ENCODE measurements around the gene C1QTNF5. TPM values are rescaled to one million over a fixed set of nuclear protein-coding genes. Genes with fewer than 3 reads are reported as not detected.

C1QTNF5 gene
- total RNA-seq, 1 donor, result 41.3 TPM

DNA sequence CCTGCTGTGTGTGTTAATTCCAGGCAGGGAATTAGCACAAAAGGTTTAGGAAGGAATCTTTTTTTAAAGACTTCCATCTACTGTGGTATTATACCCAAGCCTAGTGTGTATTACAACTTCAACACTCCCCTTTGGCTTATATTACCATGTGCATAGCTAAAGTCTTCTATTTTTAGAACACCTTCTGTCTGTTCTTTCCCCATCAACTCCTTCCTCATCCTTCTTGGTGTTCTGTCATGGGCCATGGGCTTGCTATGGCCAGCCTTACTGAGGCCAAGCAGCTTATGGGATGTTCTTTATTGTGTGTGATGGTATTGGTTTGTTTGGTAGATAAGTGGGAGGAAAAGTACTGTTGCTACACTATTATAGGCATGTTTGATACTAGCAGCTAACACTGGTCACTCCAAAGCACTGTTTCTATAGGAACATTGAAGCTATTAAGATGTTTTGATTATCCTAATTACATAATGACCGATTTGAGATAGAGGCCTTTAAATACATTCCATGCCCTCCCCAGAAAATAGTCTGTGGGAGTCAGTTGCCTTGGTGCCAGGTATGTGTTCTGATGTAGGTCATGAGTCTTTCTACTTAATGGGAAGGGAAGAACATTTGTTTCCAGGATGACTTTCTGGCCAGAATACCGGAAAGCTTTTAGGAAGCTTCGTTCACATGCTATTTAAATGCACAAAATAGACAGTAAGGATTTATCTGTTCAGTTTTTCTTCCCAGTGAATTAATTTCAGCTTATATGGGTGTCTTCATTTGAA, 40.3 kb downstream of the C1QTNF5 start:
- Histone ChIP-seq H2AFZ (ENCODE audit: low read length) (no peak overlapping the region), H3K79me2 (ENCODE audit: insufficient read depth, low read length) (no peaks in the 10 kb centered on the region), H3K4me3 (ENCODE audit: insufficient read depth, low read length) (no peak overlapping the region), H3K27me3 (ENCODE audit: insufficient read depth, low read length) (no peaks in the 10 kb centered on the region), H3K4me2 (ENCODE audit: insufficient read depth, low read length) (no peak overlapping the region), H4K20me1 (ENCODE audit: insufficient read depth, low read length) (no peaks in the 10 kb centered on the region), H3K4me1 (ENCODE audit: insufficient read depth, low read length) (peaks cover 2% of the 10 kb centered on the region), H3K36me3 (ENCODE audit: insufficient read depth, low read length) (peaks cover 71% of the 10 kb centered on the region), H3K9me3 (ENCODE audit: low read depth, low read length) (no peaks in the 10 kb centered on the region), H3K27ac (ENCODE audit: low read depth, low read length) (no peak overlapping the region)
- no peak for TF ChIP-seq CTCF (IDR thresholded peaks at IDR 0.05; ENCODE audit: extremely low read depth, low read depth, low read length)
- DNase-seq (ENCODE audit: insufficient read length, low spot score, missing footprints), result no peak

GRCh38 chr11:119299416-119299815, 41.3 kb downstream of the C1QTNF5 start:
- no peak overlapping the region for H3K27ac ChIP-seq (ENCODE audit: low read depth, low read length)

GRCh38 chr11:119298726-119299125, 42.0 kb downstream of the C1QTNF5 start:
- Histone ChIP-seq H3K27ac (ENCODE audit: low read depth, low read length) (no peak overlapping the region), H3K4me1 (ENCODE audit: insufficient read depth, low read length) (peaks cover 2% of the 10 kb centered on the region), H3K4me3 (ENCODE audit: insufficient read depth, low read length) (no peak overlapping the region), H3K4me2 (ENCODE audit: insufficient read depth, low read length) (no peak overlapping the region), H3K9me3 (ENCODE audit: low read depth, low read length) (no peaks in the 10 kb centered on the region), H3K36me3 (ENCODE audit: insufficient read depth, low read length) (peaks cover 62% of the 10 kb centered on the region), H4K20me1 (ENCODE audit: insufficient read depth, low read length) (no peaks in the 10 kb centered on the region), H3K27me3 (ENCODE audit: insufficient read depth, low read length) (no peaks in the 10 kb centered on the region), H2AFZ (ENCODE audit: low read length) (no peak overlapping the region), H3K79me2 (ENCODE audit: insufficient read depth, low read length) (no peaks in the 10 kb centered on the region)
- DNase-seq (ENCODE audit: insufficient read length, low spot score, missing footprints), result no peak
- TF ChIP-seq CTCF (IDR thresholded peaks at IDR 0.05; ENCODE audit: extremely low read depth, low read depth, low read length), result no peak

More at GRCh38 chr11:119299416-119299815, 41.3 kb downstream of the C1QTNF5 start:
- TF ChIP-seq CTCF (IDR thresholded peaks at IDR 0.05; ENCODE audit: extremely low read depth, low read depth, low read length), result no peak
- peaks cover 2% of the 10 kb centered on the region for H3K4me1 ChIP-seq (ENCODE audit: insufficient read depth, low read length)
- H3K9me3 ChIP-seq (ENCODE audit: low read depth, low read length), result no peaks in the 10 kb centered on the region
- no peak overlapping the region for H3K4me3 ChIP-seq (ENCODE audit: insufficient read depth, low read length)
- no peak overlapping the region for H2AFZ ChIP-seq (ENCODE audit: low read length)
- H3K36me3 ChIP-seq (ENCODE audit: insufficient read depth, low read length), result peaks cover 68% of the 10 kb centered on the region
- no peaks in the 10 kb centered on the region for H4K20me1 ChIP-seq (ENCODE audit: insufficient read depth, low read length)
- no peak overlapping the region for H3K4me2 ChIP-seq (ENCODE audit: insufficient read depth, low read length)
- DNase-seq (ENCODE audit: insufficient read length, low spot score, missing footprints), result no peak
- no peaks in the 10 kb centered on the region for H3K27me3 ChIP-seq (ENCODE audit: insufficient read depth, low read length)
- H3K79me2 ChIP-seq (ENCODE audit: insufficient read depth, low read length), result no peaks in the 10 kb centered on the region

DNA sequence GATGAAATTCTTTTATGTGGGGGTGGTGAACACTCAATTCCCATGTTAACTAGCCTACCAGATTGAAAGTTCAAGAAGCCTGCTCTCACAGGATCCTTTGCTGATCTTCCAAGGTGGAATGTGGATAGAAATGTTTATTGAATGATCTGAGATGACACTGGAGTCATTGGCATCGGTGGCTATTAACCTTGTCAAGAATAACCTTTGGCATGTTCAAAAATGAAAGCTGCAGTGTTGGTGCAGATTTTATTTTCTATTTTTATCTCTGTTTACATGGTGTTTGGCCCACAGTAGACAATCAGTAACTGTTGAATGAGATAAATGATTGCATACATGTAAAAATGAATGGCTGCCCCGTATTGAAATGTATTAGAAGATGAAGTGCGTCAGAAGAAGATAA, 42.7 kb downstream of the C1QTNF5 start:
- Histone ChIP-seq H3K4me1 (ENCODE audit: insufficient read depth, low read length) (peaks cover 2% of the 10 kb centered on the region), H3K36me3 (ENCODE audit: insufficient read depth, low read length) (peaks cover 54% of the 10 kb centered on the region), H4K20me1 (ENCODE audit: insufficient read depth, low read length) (no peaks in the 10 kb centered on the region), H3K79me2 (ENCODE audit: insufficient read depth, low read length) (no peaks in the 10 kb centered on the region), H3K27ac (ENCODE audit: low read depth, low read length) (no peak overlapping the region), H3K4me3 (ENCODE audit: insufficient read depth, low read length) (no peak overlapping the region), H3K27me3 (ENCODE audit: insufficient read depth, low read length) (no peaks in the 10 kb centered on the region), H2AFZ (ENCODE audit: low read length) (no peak overlapping the region), H3K4me2 (ENCODE audit: insufficient read depth, low read length) (no peak overlapping the region), H3K9me3 (ENCODE audit: low read depth, low read length) (no peaks in the 10 kb centered on the region)
- no peak for DNase-seq (ENCODE audit: insufficient read length, low spot score, missing footprints)
- TF ChIP-seq CTCF (IDR thresholded peaks at IDR 0.05; ENCODE audit: extremely low read depth, low read depth, low read length), result no peak
